MCF 10A (cell line): Measurements from ENCODE around the gene MRPL14. TPM values are rescaled to one million over a fixed set of nuclear protein-coding genes. Genes with fewer than 3 reads are reported as not detected.
A peak's percentile ranks its signal among the peaks of the same experiment; 100 is the strongest.

Source experiments
- BruUV-seq: library from RNA; stranded (reverse); fragments of 400-500 nt; replicated peaks from 2 replicates; lab custom pipeline; 2021; lab: Mats Ljungman, UMichigan
- CTCF ChIA-PET: fragments of 300-600 bp; sonication (Branson Sonifier 250); formaldehyde crosslinking; extraction: SDS; loops from one replicate; lab custom pipeline; 2021; ENCODE audit warnings: antibody characterized with exemption, inconsistent platforms; lab: Yijun Ruan, JAX
- POLR2A ChIA-PET: fragments of 300-600, 350-650 bp; sonication (Branson Sonifier 250); formaldehyde crosslinking; extraction: SDS; loops from one replicate; lab custom pipeline; 2020; ENCODE audit warnings: antibody characterized with exemption, inconsistent platforms; lab: Yijun Ruan, JAX
- DNase-seq: peaks from one replicate; pipeline ENCODE4 v3.0.0-alpha.2; 2018; ENCODE audit not compliant: unreplicated experiment
- H3K27ac Mint-ChIP-seq: one replicate; pipeline ENCODE4 v1.8.0; 2022; ENCODE audit warnings: mild to moderate bottlenecking, low read depth, mixed read lengths; ENCODE audit not compliant: unreplicated experiment
- H3K27me3 Mint-ChIP-seq: one replicate; pipeline ENCODE4 v1.8.0; 2022; ENCODE audit warnings: mixed read lengths; ENCODE audit not compliant: insufficient read depth, unreplicated experiment
- H3K36me3 Mint-ChIP-seq: one replicate; pipeline ENCODE4 v1.8.0; 2022; ENCODE audit warnings: mild to moderate bottlenecking, moderate library complexity, mixed read lengths; ENCODE audit not compliant: insufficient read depth, unreplicated experiment
- H3K4me1 Mint-ChIP-seq: one replicate; pipeline ENCODE4 v1.8.0; 2022; ENCODE audit warnings: mixed read lengths; ENCODE audit not compliant: insufficient read depth, unreplicated experiment
- H3K4me3 Mint-ChIP-seq: one replicate; pipeline ENCODE4 v1.8.0; 2022; ENCODE audit warnings: mild to moderate bottlenecking, moderate library complexity, mixed read lengths; ENCODE audit not compliant: unreplicated experiment
- H3K9me3 Mint-ChIP-seq: one replicate; pipeline ENCODE4 v1.8.0; 2022; ENCODE audit warnings: mixed read lengths; ENCODE audit not compliant: unreplicated experiment
- CTCF ChIP-seq: fragments of 200-600 bp; IDR thresholded peaks from one replicate; pipeline ENCODE4 v1.8.0; 2022; ENCODE audit warnings: antibody characterized with exemption, mild to moderate bottlenecking; ENCODE audit not compliant: unreplicated experiment
- intact Hi-C: fragments of 100-400 bp; cut with micrococcal nuclease; formaldehyde crosslinking; loops from 2 replicates; pipeline ENCODE4 v1.14.1; 2022
- total RNA-seq: library from RNA; stranded (reverse); gene quantifications from 2 replicates; pipeline ENCODE4 v1.2.3, GENCODE V29; 2022

Gene MRPL14
- total RNA-seq, 1 experiment from 2014 or later = 66.8 TPM

- ChIA-PET CTCF (interaction anchor here (0.6 to 12.0 kb wide), 9 partner anchors 10 to 476 kb away, joined by 3 to 237 read pairs (median 3); partner anchors contain the start of gene VEGFA), POLR2A (interaction anchor here (0.6 to 1.9 kb wide), 4 partner anchors 314 to 477 kb away, joined by 3 to 6 read pairs (median 3); partner anchors contain the start of gene VEGFA)
- Mint-ChIP-seq H3K27me3 (no peaks in the 10 kb centered on the region), H3K4me3 (no peak overlapping the region), H3K9me3 (no peaks in the 10 kb centered on the region), H3K27ac (no peak overlapping the region), H3K4me1 (no peaks in the 10 kb centered on the region), H3K36me3 (no peaks in the 10 kb centered on the region)
- peak; percentile 94 for DNase-seq
- no peak for TF ChIP-seq CTCF
- intact Hi-C loops = no loop called here
- no TSS peak for BruUV-seq
Measured at GRCh38 chr6:44084231-44085014, 42.8 kb downstream of the MRPL14 start.

GRCh38 chr6:44082872-44083321 lies 44.4 kb downstream of the MRPL14 start:
- H3K4me1 Mint-ChIP-seq = no peaks in the 10 kb centered on the region
- no TSS peak for BruUV-seq
- TF ChIP-seq CTCF = no peak
- ChIA-PET POLR2A (interaction anchor here (0.6 to 1.3 kb wide), 3 partner anchors 12 to 311 kb away, joined by 3 to 6 read pairs (median 3); no protein-coding TSS in a partner anchor), CTCF (interaction anchor here (0.7 to 12.0 kb wide), 6 partner anchors 8 to 415 kb away, joined by 3 to 237 read pairs (median 5); partner anchors contain the start of gene VEGFA)
- DNase-seq = no peak
- H3K27me3 Mint-ChIP-seq = no peaks in the 10 kb centered on the region
- H3K27ac Mint-ChIP-seq = no peak overlapping the region
- no peaks in the 10 kb centered on the region for H3K9me3 Mint-ChIP-seq
- no peak overlapping the region for H3K4me3 Mint-ChIP-seq
- intact Hi-C loops = no loop called here
- no peaks in the 10 kb centered on the region for H3K36me3 Mint-ChIP-seq

- H3K27me3 Mint-ChIP-seq = no peaks in the 10 kb centered on the region
- TF ChIP-seq CTCF = no peak
- H3K9me3 Mint-ChIP-seq = no peaks in the 10 kb centered on the region
- H3K4me1 Mint-ChIP-seq = no peaks in the 10 kb centered on the region
- no peak overlapping the region for H3K27ac Mint-ChIP-seq
- H3K4me3 Mint-ChIP-seq = no peak overlapping the region
- no peak for DNase-seq
- no TSS peak for BruUV-seq
- H3K36me3 Mint-ChIP-seq = no peaks in the 10 kb centered on the region
- ChIA-PET CTCF (interaction anchor here (0.6 to 12.0 kb wide), 7 partner anchors 153 to 1060 kb away, joined by 3 to 237 read pairs (median 4); partner anchors contain the start of genes RRP36 and VEGFA), POLR2A (no interaction called here)
- intact Hi-C loops = no loop called here
Measured at GRCh38 chr6:44081753-44082152, 45.5 kb downstream of the MRPL14 start.
